ENCODE measurements around the gene TXLNB.

Gene TXLNB

DNA sequence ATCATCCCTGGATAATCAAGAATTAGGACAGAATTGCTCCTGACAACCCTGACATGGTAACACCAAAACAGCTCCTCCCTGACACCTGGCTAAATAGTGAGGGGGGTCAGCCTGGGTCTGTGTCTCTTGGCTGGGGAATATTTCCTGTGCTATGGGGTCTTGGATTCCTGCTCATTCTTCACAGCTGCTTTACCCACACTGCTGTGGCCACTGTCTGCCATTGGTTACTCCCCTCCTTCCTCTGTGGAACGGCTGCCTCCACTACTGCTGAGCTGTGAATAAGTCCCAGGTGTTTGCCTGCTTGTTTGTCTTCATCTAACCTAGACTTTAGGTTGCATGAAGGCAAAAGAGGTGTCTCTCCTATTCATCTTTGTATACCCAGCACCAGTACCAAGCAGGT, 33.9 kb upstream of the TXLNB start:
- DNase-seq = peak in 1 of 3 donors; percentile 63
- CTCF ChIA-PET = interaction anchor here (1.1 to 3.1 kb wide), 5 partner anchors 22 to 104 kb away, joined by 3 to 19 read pairs (median 4); partner anchors contain the start of gene TXLNB
- POLR2A ChIA-PET = no interaction called here

DNA sequence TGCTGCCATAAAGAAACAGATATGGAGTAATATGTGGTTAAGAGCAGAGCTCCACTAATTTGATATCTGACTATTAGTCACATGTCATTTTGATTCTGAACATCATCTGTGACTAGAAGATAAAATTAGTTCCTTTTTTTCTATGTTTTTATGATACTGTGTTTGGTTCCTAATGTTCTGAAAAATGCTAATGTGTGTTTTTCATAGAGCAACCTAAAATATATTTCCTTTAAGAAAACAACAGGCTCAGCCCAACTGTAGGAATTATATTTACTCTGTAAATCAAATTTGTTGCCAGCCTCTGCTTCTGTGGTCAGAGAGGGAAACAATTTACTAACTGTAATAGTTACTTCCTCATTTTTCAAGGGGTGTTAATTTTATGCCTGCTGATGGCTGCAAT, 33.3 kb upstream of the TXLNB start:
- DNase-seq = peak; percentile 73 to 96 (median 88)
- POLR2A ChIA-PET = no interaction called here
- no peaks in the 10 kb centered on the region for H3K27me3 ChIP-seq (replicated peaks in 2 of 5; ENCODE audit: control insufficient read depth in 4 of 5, insufficient read depth in 5 of 5, low read length in 4 of 5)
- H3K4me3 ChIP-seq (ENCODE audit: control insufficient read depth in 1 of 7, extremely low read depth in 1 of 7, insufficient read depth in 4 of 7, low read depth in 2 of 7, low read length in 6 of 7) = no peak overlapping the region
- CTCF ChIA-PET = interaction anchor here (1.4 to 3.1 kb wide), 5 partner anchors 18 to 103 kb away, joined by 3 to 19 read pairs (median 4); partner anchors contain the start of gene TXLNB
- H3K4me1 ChIP-seq (ENCODE audit: control extremely low read depth in 1 of 4, control insufficient read depth in 4 of 4, insufficient read depth in 4 of 4, low read length in 3 of 4) = peaks cover 24 to 55% (median 37%) of the 10 kb centered on the region in 4 experiments
- no peaks in the 10 kb centered on the region for H3K9me3 ChIP-seq (ENCODE audit: control extremely low read depth in 1 of 5, control insufficient read depth in 4 of 5, insufficient read depth in 2 of 5, low read depth in 1 of 5, low read length in 4 of 5)
- H3K36me3 ChIP-seq (ENCODE audit: control insufficient read depth in 4 of 4, insufficient read depth in 4 of 4, low read length in 3 of 4) = no peaks in the 10 kb centered on the region
- H3K27ac ChIP-seq (ENCODE audit: insufficient read depth in 1 of 2, low read depth in 1 of 2, low read length in 2 of 2, poor library complexity in 1 of 2, severe bottlenecking in 2 of 2) = peak overlapping the region; percentile 93 to 97

More for the DNA sequence above, 33.9 kb upstream of the TXLNB start:
- H3K4me3 ChIP-seq (ENCODE audit: control insufficient read depth in 1 of 7, extremely low read depth in 1 of 7, insufficient read depth in 4 of 7, low read depth in 2 of 7, low read length in 6 of 7) = peak overlapping the region in 2 of 7 experiments; percentile 13 to 42
- no peaks in the 10 kb centered on the region for H3K27me3 ChIP-seq (replicated peaks in 2 of 5; ENCODE audit: control insufficient read depth in 4 of 5, insufficient read depth in 5 of 5, low read length in 4 of 5)
- 0% methylated on average over 1 of the region's 1 CpG for WGBS (ENCODE audit: insufficient coverage)
- no peaks in the 10 kb centered on the region for H3K9me3 ChIP-seq (ENCODE audit: control extremely low read depth in 1 of 5, control insufficient read depth in 4 of 5, insufficient read depth in 2 of 5, low read depth in 1 of 5, low read length in 4 of 5)
- H3K4me1 ChIP-seq (ENCODE audit: control extremely low read depth in 1 of 4, control insufficient read depth in 4 of 4, insufficient read depth in 4 of 4, low read length in 3 of 4) = peaks cover 24 to 55% (median 37%) of the 10 kb centered on the region in 4 experiments
- peak overlapping the region; percentile 93 to 97 for H3K27ac ChIP-seq (ENCODE audit: insufficient read depth in 1 of 2, low read depth in 1 of 2, low read length in 2 of 2, poor library complexity in 1 of 2, severe bottlenecking in 2 of 2)
- H3K36me3 ChIP-seq (ENCODE audit: control insufficient read depth in 4 of 4, insufficient read depth in 4 of 4, low read length in 3 of 4) = no peaks in the 10 kb centered on the region

DNA sequence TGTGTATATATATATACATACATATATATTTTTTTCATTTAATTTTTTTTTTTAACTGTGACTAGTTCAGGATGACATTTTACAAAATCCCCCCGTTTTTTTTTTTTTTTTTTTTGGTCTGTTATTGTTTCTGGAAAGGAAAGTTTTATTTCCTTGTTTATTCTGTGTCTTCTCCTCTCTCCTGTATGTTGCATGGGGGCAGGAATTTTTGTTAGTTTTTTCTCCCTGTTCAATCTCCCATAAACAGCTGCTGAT, 32.4 kb upstream of the TXLNB start:
- no CpG with 5 or more reads among the region's 1 CpG for WGBS (ENCODE audit: insufficient coverage)
- H3K27me3 ChIP-seq (replicated peaks in 2 of 5; ENCODE audit: control insufficient read depth in 4 of 5, insufficient read depth in 5 of 5, low read length in 4 of 5) = no peaks in the 10 kb centered on the region
- peaks cover 24 to 55% (median 37%) of the 10 kb centered on the region in 4 experiments for H3K4me1 ChIP-seq (ENCODE audit: control extremely low read depth in 1 of 4, control insufficient read depth in 4 of 4, insufficient read depth in 4 of 4, low read length in 3 of 4)
- H3K9me3 ChIP-seq (ENCODE audit: control extremely low read depth in 1 of 5, control insufficient read depth in 4 of 5, insufficient read depth in 2 of 5, low read depth in 1 of 5, low read length in 4 of 5) = no peaks in the 10 kb centered on the region
- POLR2A ChIA-PET = interaction anchor here (0.6 to 1.1 kb wide), 4 partner anchors 32 to 457 kb away, joined by 3 to 6 read pairs (median 3); partner anchors contain the start of genes CITED2 and TXLNB
- H3K27ac ChIP-seq (ENCODE audit: insufficient read depth in 1 of 2, low read depth in 1 of 2, low read length in 2 of 2, poor library complexity in 1 of 2, severe bottlenecking in 2 of 2) = peak overlapping the region; percentile 93 to 97
- H3K4me3 ChIP-seq (ENCODE audit: control insufficient read depth in 1 of 7, extremely low read depth in 1 of 7, insufficient read depth in 4 of 7, low read depth in 2 of 7, low read length in 6 of 7) = peak overlapping the region in 1 of 7 experiments; percentile 60
- H3K36me3 ChIP-seq (ENCODE audit: control insufficient read depth in 4 of 4, insufficient read depth in 4 of 4, low read length in 3 of 4) = no peaks in the 10 kb centered on the region
- no peak for DNase-seq
- CTCF ChIA-PET = interaction anchor here (0.6 to 3.1 kb wide), 7 partner anchors 14 to 878 kb away, joined by 3 to 19 read pairs (median 4); partner anchors contain the start of gene TXLNB

DNA sequence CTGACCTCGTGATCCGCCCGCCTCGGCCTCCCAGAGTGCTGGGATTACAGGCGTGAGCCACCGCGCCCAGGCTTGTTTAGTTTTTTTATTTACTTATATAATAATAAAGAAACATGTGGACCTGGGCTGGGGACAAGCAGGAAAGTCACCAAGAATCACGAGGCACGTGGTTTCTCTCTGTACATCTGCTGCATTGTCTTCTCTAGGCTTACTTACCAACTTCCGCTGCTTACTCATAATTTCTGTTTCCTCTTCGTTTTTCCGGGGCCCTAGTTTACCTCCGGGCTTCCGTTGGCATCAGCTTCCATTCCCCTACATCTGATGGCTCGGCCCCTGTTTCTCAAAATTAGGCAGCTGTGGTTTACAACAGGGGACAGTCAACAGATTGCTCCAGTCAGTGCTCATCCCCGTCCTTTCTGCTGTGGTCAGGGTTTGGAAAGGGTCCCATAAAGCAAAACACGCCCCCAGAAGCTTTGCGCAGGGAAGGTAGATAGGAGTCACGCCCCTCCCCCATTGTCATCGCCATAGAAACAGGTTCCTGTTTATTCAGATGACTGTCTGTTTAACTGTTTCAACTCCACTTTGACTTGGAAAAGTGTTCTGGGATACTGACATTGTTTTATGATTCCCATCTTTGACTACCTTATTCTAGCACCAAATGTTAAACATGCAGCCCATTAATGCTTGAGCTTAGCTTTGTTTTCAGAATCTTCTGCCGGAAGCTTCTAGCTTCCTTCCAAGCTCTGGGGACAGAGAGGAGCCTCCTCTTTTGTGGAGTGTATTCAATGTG, 31.9 kb upstream of the TXLNB start:
- no peaks in the 10 kb centered on the region for H3K27me3 ChIP-seq (replicated peaks in 2 of 5; ENCODE audit: control insufficient read depth in 4 of 5, insufficient read depth in 5 of 5, low read length in 4 of 5)
- WGBS (ENCODE audit: insufficient coverage) = 0% methylated on average over 12 of the region's 21 CpGs
- H3K4me1 ChIP-seq (ENCODE audit: control extremely low read depth in 1 of 4, control insufficient read depth in 4 of 4, insufficient read depth in 4 of 4, low read length in 3 of 4) = peaks cover 24 to 55% (median 37%) of the 10 kb centered on the region in 4 experiments
- POLR2A ChIA-PET = interaction anchor here (1.0 to 1.1 kb wide), 3 partner anchors 32 to 51 kb away, joined by 3 to 6 read pairs (median 3); partner anchors contain the start of genes CITED2 and TXLNB
- peak; percentile 92 to 97 (median 96) for DNase-seq
- no peaks in the 10 kb centered on the region for H3K9me3 ChIP-seq (ENCODE audit: control extremely low read depth in 1 of 5, control insufficient read depth in 4 of 5, insufficient read depth in 2 of 5, low read depth in 1 of 5, low read length in 4 of 5)
- H3K36me3 ChIP-seq (ENCODE audit: control insufficient read depth in 4 of 4, insufficient read depth in 4 of 4, low read length in 3 of 4) = no peaks in the 10 kb centered on the region
- H3K27ac ChIP-seq (ENCODE audit: insufficient read depth in 1 of 2, low read depth in 1 of 2, low read length in 2 of 2, poor library complexity in 1 of 2, severe bottlenecking in 2 of 2) = peak overlapping the region; percentile 93 to 97
- peak overlapping the region in 6 of 7 experiments; percentile 19 to 60 (median 34) for H3K4me3 ChIP-seq (ENCODE audit: control insufficient read depth in 1 of 7, extremely low read depth in 1 of 7, insufficient read depth in 4 of 7, low read depth in 2 of 7, low read length in 6 of 7)
- CTCF ChIA-PET = interaction anchor here (0.6 to 3.1 kb wide), 9 partner anchors 10 to 877 kb away, joined by 3 to 19 read pairs (median 4); partner anchors contain the start of gene TXLNB

DNA sequence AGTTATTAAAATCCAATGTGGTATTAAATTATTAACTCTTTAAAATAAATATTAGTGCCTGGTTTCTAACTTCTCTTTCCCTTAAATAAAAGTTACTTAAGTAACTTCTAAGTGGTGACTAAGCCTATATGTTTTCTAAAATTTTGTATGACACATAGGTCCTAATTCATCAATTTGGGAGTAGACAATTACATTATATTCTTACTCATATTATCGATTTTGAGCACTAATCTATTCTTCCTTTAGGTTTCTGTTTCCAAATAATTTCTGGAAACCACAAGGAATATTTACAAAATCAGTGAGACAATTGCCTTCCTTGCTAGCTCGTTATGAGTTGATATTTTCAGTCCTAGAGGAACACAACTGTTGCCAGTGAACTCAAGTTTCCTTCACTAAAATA, 28.3 kb upstream of the TXLNB start:
- DNase-seq = no peak
- Histone ChIP-seq H3K9me3 (ENCODE audit: control extremely low read depth in 1 of 5, control insufficient read depth in 4 of 5, insufficient read depth in 2 of 5, low read depth in 1 of 5, low read length in 4 of 5) (peaks cover 0 to 6% (median 0%) of the 10 kb centered on the region in 5 experiments), H3K27me3 (replicated peaks in 2 of 5; ENCODE audit: control insufficient read depth in 4 of 5, insufficient read depth in 5 of 5, low read length in 4 of 5) (no peaks in the 10 kb centered on the region), H3K4me1 (ENCODE audit: control extremely low read depth in 1 of 4, control insufficient read depth in 4 of 4, insufficient read depth in 4 of 4, low read length in 3 of 4) (peaks cover 12 to 43% (median 20%) of the 10 kb centered on the region in 4 experiments), H3K27ac (ENCODE audit: insufficient read depth in 1 of 2, low read depth in 1 of 2, low read length in 2 of 2, poor library complexity in 1 of 2, severe bottlenecking in 2 of 2) (no peak overlapping the region), H3K36me3 (ENCODE audit: control insufficient read depth in 4 of 4, insufficient read depth in 4 of 4, low read length in 3 of 4) (no peaks in the 10 kb centered on the region), H3K4me3 (ENCODE audit: control insufficient read depth in 1 of 7, extremely low read depth in 1 of 7, insufficient read depth in 4 of 7, low read depth in 2 of 7, low read length in 6 of 7) (no peak overlapping the region)
- ChIA-PET POLR2A (no interaction called here), CTCF (interaction anchor here (1.1 to 2.0 kb wide), 3 partner anchors 10 to 23 kb away, joined by 3 to 5 read pairs (median 4); no protein-coding TSS in a partner anchor)
- WGBS (ENCODE audit: insufficient coverage) = 100% methylated on average over 1 of the region's 2 CpGs

DNA sequence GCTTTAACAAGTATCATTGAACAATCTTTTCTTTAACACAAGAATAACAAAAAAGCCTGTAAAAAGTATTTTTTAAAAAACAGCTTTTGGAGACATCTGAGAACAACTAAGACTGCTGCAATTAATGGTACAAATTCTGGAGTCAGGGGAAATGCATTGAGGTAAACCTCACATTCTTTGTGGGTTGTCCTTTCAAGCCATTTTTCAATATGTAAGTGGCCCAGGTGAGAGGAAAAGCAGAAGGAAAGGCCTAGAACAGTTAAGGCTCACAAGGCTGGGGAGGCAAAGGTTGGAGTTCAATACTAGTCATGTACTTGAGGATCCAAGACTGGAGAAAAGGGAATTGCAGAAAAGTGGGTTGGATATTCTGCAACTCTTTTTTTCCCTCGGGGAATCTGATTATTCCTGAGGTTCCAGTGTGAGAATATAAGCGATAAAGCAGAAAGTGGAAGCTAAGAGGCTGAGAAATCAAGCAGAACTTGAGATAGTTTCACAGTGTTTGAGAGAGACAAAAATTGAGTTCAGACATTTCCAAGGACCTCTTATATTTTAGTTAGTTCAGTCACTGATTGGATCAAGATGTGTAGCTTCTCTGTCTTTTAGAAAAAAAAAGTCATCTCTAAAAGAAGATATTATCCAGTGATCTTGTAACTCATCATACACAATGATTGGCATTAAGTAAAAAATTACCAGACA, 25.0 kb upstream of the TXLNB start:
- ChIA-PET CTCF (no interaction called here), POLR2A (no interaction called here)
- no peaks in the 10 kb centered on the region for H3K27me3 ChIP-seq (replicated peaks in 2 of 5; ENCODE audit: control insufficient read depth in 4 of 5, insufficient read depth in 5 of 5, low read length in 4 of 5)
- no peak overlapping the region for H3K4me3 ChIP-seq (ENCODE audit: control insufficient read depth in 1 of 7, extremely low read depth in 1 of 7, insufficient read depth in 4 of 7, low read depth in 2 of 7, low read length in 6 of 7)
- no peaks in the 10 kb centered on the region for H3K36me3 ChIP-seq (ENCODE audit: control insufficient read depth in 4 of 4, insufficient read depth in 4 of 4, low read length in 3 of 4)
- peaks cover 0 to 6% (median 0%) of the 10 kb centered on the region in 5 experiments for H3K9me3 ChIP-seq (ENCODE audit: control extremely low read depth in 1 of 5, control insufficient read depth in 4 of 5, insufficient read depth in 2 of 5, low read depth in 1 of 5, low read length in 4 of 5)
- 95% methylated on average over 2 of the region's 2 CpGs for WGBS (ENCODE audit: insufficient coverage)
- H3K4me1 ChIP-seq (ENCODE audit: control extremely low read depth in 1 of 4, control insufficient read depth in 4 of 4, insufficient read depth in 4 of 4, low read length in 3 of 4) = peaks cover 0 to 10% (median 0%) of the 10 kb centered on the region in 4 experiments
- peak in 2 of 3 donors; percentile 37 to 40 for DNase-seq
- H3K27ac ChIP-seq (ENCODE audit: insufficient read depth in 1 of 2, low read depth in 1 of 2, low read length in 2 of 2, poor library complexity in 1 of 2, severe bottlenecking in 2 of 2) = no peak overlapping the region
